Measurements from ENCODE around the gene CD160.
"Not testable (repeated sequence)": the region's sequence is repeated elsewhere in the genome, so short reads cannot be mapped to it uniquely, and the experiment has no call there.

The CD160 gene, protein sequence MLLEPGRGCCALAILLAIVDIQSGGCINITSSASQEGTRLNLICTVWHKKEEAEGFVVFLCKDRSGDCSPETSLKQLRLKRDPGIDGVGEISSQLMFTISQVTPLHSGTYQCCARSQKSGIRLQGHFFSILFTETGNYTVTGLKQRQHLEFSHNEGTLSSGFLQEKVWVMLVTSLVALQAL

DNA sequence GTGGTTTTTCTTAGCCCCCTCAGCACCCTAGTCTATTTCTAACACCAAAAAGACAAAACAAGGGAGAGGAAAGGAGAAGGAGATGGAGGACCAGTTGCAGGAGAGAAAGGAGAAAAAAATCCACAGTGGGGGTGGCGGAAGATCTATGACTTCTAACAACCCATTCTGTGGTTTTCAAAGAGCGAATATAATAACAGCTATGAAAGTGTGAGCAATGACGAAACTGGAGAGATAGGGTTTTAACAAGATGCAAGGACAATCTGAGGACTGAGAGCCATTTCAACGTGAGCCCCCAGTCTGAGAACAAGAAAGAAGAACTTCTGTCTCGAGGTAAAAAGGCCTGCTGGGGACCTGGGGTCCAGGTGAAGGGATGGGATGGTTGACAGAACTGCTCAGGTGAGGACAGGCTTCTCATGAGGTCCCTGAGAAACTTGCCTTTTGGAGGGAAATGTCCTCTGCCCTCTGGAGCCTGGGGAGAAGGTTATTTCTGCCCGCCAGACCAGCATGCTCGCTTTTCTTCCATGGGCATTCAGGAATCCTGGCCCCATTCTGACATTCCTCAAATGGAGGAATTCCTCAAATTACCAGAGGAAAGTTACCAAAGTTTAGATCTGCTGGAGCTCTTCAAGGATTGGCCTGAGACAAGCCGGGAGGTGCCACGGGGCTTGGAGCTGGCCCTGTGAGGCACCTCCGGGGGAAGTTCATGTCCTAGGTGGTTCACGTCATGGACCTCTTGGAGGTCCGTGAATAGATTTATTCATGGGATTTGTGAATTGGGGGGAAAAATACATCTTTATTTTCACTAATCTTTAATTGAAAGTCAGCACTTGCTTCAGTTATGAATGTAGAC is at the start of gene CD160:
Gene CD160 (plus strand): TSS at position 270 of the 850 bp plus-strand sequence. CDS start 8,829 bp downstream, outside the sequence.
- DNase-seq (ENCODE audit: low read depth): no peak

DNA sequence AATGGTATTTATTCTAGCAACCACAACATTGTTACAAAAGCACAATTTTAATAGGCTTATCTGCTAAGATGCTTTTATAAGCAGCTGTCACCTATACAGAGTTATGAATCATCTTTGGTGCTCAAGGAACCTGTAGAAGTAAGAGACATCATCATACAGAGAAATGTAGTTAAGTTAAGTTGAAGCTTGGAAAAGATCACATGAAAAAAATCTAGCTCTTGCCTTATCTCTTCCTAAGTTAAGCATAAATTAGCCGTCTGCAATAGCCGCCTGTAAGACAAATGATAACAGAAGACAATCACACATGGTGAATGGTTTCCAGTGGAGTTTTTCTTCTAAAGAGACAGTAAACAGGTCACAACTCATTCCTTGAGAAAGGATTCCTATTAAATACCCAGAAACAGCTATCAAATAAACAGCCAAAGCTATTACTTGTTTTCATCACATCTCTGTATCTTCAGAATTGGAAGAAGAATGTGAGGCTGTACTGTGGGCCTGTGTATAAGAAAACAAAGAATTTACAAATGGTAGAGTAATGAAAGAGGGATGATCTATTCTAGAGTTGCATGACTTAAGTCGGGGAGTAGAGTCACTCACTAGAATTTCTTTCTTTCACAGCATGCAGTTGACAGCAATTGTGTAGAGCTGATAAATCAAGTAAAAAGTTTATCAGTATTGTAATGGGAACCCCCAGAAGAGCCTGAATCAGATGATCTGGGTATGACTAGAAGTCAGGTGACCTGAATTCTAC is 48.1 kb upstream of the CD160 start:
- not testable (repeated sequence) for DNase-seq (ENCODE audit: low read depth)

DNA sequence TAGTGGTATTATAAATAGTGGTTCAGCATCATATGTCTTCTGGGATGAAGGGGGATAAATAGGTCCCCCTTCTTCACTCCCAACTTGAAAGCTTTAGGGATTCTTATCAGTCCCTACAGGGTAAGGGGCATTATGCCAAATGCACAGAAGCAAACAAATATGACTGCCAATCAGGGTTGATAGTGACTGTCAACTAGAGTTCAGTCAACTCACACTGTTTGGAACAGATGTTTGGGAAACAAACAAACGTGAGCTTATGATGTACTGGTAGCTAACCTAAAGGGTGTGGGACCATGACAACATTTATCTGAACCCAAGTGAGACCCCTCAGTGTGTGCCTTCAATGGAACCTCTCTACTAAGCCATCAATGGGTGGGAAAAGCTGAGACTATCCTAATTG is 46.1 kb upstream of the CD160 start:
- not testable (repeated sequence) for DNase-seq (ENCODE audit: low read depth)

DNA sequence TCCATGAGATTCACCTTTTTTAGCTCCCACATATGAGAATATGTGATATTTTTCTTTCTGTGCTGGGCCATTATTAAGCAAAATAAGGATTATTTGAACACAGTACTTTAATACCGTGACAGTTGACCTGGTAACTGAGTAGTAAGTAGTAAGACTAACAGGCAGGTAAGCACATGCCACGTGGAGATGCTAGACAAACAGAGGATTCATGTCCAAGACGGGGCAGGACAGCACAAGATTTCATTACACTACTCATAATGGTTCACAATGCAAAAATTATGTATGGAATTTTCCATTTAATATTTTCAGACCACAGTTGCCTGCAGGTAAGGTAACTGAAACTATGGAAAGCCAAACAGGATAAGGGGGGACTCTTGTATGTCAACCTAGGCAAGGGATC is 34.4 kb upstream of the CD160 start:
- DNase-seq (ENCODE audit: low read depth): not testable (repeated sequence)

DNA sequence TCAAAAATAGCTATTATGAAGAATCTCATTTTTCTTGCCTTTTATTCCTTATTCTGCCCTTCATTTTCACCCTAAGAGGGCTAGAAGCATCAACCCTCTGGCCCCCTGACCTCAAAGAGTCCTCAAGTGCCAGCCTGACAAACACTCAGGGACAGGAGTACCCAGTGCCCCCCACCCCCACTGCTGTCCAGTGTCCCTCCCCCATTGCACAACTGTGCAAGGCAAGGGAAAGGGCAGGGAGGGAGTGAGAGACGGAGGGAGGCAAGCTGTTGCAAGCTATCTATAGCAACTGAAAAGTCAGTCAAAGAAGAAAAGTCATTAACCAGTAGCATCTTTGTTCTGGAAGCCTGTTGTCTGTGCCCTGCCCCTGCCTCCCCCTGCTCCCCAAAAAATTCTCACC is 33.2 kb upstream of the CD160 start:
- not testable (repeated sequence) for DNase-seq (ENCODE audit: low read depth)

DNA sequence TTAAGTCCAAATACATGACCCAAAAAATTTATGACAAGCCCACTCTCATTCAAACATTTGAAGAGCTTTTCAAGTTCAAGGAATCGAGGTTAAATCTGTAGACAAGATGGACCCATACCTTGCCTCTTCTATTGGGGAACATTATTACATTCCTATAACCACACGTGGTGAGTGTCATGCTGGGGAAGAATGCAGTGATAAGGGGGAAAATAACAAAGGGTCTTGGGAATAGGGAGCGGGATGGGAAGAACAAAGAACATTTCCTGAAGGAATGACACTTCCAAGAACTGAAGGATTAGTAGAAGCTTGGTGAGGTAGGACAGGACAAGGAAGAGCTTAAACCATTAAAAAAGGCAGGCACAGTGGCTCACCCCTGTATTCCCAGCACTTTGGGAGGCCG is 31.0 kb upstream of the CD160 start:
- no peak for DNase-seq (ENCODE audit: low read depth)

DNA sequence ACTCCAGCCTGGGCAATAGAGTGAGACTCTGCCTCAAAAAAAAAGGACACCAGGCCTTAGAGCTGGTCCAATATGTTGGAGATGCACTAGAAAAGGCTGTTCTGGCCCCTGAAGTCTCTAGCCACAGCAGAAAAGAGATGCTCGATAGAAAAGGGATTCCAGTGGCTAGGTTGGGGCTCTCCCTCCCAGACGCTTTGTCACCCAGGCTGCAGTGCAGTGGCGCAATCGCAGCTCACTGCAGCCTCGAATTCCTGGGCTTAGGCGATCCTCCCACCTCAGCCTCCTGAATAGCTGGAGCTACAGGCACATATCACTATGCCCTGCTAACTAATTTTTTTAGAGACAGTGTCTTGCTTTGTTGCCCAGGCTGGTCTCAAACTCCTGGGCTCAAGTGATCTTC is 30.4 kb upstream of the CD160 start:
- DNase-seq (ENCODE audit: low read depth): no peak

DNA sequence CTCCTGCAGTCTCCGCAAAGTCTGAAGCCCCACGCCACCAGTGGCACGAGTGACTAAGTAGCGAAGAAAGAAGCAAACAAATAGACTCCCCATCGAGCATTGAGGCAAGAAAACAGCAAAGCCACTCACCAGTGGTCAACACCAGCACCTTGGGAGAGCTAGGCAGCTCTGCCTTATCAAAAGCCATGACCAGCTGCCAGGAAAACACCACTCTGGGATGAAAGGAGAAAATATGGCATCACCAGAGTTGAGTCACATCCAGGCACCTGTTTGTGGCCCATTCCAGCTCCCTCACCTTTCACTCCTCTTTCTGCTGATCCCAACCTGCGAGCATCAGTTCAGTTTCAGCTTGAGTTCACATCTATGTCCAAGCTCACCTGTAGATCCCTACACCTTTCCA is 29.4 kb upstream of the CD160 start:
- no peak for DNase-seq (ENCODE audit: low read depth)

DNA sequence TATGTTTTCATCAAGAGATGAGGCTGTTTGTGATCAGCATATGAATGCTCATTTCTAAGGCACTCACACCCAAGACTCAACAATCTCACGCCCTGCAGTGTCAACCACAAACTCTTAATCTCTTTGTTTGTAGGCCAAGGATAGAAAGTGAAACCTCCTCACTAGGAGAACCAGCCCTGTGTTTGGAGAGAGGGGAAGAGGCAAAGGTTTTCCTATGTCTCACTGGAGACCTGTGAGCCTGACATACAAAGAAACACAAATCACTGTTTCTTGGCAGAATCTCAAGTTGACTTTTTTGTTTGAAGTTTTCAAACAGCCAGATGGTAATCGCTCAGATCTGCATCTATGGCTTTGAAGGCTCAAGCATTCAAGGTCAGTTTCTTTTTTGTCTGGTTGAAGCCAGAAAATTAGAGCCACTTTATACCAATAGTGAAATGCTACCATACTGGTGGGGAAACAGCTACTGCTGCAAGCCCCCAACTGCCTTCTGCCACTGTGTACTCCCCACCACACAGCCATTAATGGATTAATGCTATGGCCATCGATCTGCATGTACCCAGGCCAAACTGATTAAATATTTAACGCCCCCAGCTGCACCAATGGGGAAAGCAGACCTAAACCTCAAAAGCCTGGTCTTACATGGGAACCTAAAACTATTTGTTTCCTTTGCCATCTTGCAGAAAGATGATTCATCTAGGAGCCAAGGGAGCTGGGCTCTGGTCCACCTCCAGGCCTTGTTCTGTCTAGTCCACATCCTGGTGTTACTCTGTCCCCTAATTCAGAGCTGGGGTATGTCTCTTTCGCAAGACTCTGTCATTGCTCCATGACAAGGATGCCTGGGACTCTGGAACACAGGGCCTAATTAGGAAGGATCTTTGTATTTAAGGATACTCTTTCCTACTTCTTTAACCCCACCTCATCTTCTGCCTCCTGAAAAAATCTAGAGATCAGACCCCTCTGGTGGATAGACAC is 28.4 kb upstream of the CD160 start:
- no peak for DNase-seq (ENCODE audit: low read depth)

DNA sequence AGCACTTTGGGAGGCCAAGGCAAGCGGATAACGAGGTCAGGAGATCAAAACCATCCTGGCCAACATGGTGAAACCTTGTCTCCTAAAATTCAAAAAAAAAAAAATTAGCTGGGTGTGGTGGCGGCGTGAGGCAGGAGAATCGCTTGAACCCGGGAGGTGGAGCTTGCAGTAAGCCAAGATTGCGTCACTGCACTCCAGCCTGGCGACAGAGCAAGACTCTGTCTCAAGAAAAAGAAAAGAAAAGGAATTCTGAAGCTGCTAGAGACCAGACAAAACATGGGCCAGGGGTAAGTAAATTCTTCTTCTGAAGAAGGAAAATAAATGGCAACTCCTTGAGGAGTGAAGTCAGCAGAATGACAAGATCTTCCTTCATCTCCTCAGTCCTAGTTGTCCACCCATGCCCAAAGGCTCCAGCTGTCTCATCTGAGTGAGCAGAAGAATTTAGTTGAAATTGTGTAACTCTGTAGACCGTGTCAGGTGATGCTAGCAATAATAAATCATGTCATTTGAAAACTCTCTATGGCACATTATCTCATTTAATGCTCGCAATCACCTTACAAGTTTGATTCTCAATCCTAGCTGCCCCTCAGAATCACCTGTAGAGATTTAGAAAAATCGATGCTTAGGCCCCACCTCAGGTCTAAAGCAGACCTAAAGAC is 26.4 kb upstream of the CD160 start:
- DNase-seq (ENCODE audit: low read depth): no peak

DNA sequence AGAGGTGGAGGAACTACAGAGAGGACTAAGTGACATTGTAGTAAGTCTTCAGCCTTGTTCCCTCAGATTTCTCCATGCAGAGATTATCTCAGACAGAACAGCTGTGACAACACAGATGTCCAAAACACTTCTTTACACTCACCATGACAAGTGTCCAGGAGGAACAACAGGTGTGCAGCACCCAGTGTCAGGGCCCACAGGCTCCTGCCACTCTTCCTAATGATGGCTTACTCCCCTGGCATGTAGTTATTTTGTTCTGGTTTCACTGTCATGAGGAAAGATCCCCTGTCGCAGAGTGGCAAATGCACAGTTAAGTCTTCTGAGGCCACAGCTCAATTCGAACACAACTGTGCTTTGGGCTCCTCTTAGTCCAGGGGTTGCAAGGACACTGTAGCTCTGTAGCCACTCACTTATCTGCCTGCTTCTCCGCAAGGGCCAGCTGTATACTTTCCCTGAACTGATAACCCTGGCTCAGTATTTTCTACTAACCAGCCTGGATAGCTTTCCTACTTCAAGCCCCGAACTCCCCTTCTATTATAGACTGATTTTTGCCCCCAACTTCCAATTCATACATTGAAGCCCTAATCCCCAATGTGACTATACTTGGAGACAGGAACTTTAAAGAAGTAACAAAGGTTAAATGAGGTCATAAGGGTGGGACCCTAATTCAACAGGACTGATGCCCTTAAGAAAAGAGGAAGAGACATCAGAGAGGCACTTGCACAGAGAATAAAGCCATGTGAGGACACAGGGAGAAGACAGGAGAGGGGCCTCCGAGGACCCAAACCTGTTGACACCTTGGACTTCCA is 23.3 kb upstream of the CD160 start:
- no peak for DNase-seq (ENCODE audit: low read depth)

DNA sequence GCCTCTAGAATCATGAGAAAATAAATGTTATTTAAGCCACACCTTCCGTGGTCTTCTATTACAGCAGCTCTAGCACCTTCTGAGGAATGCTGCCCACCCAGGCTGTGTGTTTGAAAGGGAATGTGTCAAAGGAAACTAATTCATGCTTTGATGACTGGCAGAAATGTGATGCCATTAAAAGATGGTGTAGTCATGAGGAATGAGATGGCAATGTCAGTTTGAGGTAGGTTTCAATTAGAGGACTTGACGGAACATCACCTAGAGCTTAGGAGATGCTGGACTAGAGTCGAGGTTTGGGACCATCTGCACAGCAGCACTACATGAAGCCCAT is 22.7 kb upstream of the CD160 start:
- DNase-seq (ENCODE audit: low read depth): no peak

DNA sequence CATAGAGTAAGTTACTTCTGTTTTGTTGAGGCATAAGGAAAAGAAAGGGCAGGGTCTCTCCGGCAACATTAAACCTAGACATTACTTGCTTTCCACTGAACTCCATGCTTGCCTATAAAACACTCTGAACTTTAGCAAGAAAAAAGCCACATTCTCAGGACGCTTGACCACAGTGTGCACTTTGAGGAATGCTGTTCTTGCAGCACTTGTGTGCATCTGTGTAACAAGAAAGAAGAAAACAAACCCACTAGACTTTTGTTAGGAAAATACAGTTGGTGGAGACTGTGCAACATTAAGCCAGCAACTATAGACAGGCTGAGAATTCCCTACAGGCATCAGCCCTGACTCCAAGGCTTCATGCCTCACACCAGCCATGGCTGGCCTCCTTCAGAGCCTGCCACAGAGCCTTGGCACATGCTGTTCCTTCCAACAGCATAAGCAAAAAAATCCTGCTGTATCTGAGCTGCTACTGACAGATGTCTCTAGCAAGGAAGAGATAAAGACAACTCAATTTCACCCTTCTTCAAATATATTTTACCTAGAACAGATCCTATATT is 17.9 kb upstream of the CD160 start:
- no peak for DNase-seq (ENCODE audit: low read depth)

DNA sequence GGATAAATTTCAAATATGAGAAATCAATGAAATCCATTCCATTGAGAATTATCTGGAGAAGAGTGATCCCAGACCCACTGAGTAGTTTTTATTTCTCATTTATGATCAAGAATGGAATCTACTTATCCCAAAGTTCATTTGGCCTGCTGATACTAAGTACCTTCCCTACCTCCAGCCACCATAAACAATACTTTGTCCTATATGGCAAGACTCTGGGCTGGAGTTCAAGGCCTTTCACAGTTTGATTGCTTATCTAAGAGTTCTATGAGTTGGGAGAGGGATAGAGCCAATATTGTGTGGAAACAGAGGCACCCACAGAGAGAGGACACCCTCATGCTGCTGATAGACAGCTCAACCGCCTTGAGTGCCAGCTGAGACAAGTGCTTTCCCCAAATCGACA is 17.2 kb upstream of the CD160 start:
- no peak for DNase-seq (ENCODE audit: low read depth)

DNA sequence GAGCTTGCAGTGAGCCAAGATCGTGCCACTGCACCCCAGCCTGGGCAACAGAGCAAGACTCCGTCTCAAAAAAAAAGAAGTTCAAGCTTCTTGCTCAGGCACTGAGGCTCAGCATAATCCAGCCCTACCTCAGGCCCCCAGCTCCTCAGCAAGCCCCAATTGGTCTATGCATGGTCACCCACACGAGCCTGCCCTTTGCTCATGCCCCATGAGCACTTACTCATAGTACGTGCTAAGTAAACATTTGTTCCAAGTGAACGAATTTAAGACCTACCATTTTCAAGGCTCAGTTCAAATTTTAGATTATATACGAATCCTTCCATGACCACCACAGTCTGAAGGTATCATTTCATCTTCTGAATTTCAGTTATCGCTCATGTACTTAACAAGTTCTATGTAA is 16.5 kb upstream of the CD160 start:
- no peak for DNase-seq (ENCODE audit: low read depth)

DNA sequence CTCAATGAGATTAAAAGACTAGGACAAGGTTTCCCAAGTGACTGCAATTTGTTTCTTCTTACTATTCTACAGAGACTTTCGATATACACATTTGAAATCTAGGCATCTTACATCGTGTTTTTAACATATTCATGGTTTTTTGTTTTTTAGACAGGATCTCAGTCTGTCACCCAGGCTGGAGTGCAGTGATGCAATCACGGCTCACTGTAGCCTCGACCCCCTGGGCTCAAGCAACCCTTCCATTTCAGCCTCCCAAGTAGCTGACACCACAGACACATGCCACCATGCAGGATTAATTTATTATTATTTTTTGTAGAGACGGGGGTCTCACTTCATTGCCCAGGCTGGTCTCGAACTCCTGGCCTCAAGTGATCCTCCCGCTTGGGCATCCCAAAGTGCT is 13.7 kb upstream of the CD160 start:
- no peak for DNase-seq (ENCODE audit: low read depth)

DNA sequence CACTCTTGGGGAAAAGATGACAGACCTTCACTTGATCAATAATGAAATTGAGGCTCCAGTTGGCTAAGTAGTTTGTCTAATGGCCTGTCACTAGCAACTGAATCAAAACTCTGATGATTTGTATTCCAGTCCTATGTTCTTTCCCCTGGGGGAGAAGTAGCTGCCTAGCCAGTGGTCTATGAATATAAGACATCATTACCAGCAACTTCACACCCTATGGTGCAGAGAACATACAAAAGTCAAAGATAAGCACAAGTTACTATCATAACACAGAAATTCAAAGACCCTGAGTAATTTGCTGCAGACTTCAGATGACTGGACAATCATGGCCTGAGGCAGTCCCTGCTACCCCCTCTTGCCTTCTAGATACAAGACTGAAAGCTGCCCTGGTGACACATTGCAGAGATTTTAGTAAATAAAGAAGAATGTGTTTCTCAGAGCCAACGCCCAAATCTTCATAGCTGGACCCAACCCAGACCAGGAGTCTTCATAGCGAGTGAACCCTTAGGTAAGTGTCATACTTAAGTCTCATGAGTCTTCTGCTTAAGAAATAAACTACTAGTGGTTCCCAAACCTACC is 13.1 kb upstream of the CD160 start:
- no peak for DNase-seq (ENCODE audit: low read depth)

DNA sequence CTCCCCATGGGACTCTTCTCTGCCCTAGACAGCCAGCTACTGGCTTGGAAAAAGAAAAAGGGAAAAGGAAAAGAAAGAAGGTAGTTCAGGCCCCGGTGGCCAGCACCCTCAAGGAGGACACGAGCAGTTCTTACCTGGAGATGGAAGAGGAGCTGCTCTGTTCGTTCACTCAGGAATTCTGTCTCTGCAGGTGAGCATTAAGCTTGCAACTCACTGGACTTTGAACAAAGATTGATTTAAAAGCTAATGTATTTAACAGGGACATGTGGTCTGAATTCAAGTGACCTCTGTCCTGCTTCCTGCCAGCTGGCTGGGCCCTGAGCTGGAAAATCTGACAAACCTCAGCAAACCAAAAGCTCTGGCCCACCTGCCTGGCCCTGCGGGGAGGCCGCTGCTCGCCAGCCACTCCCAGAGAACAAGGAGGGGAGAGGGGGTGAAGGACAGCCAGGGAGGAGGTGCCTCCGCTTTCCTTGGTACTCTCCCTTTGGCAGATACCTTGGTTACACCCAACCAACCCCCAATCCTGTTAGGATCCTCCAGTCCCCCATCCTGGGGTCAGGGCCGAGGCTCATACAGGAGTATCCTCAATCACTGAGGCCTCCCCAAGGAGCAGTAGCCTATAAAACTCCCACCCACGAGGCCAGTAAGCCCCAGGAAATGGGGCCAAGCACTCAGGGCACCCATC is 12.0 kb upstream of the CD160 start, which contains the start of gene PDZK1:
Gene PDZK1 (minus strand): TSS at position 186 of the 685 bp plus-strand sequence. CDS start 19,347 bp downstream, outside the sequence.
- DNase-seq (ENCODE audit: low read depth): no peak

DNA sequence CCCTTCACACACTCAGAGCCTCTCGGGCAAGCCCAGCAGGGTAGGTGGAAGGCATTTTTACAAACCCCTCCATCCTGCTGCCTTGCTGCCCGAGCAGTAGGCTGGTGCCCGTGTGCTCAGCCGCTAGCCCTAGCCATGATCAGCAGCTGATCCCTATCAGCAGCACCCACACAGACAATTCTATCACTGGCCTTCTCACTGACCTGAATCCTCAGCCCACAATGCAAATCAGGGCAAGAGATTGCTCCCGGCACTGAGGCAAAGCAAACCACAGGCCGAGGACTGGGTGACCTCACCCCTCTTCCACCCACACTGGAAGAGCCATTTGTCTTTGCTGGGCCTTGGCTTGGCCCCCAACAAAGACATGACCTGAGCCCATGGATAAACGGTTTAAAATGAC is 11.2 kb upstream of the CD160 start:
- no peak for DNase-seq (ENCODE audit: low read depth)
